ENCODE data around the gene FAM168B.
"Not testable (repeated sequence)": the region's sequence is repeated elsewhere in the genome, so short reads cannot be mapped to it uniquely, and the experiment has no call there.

The FAM168B gene

DNA sequence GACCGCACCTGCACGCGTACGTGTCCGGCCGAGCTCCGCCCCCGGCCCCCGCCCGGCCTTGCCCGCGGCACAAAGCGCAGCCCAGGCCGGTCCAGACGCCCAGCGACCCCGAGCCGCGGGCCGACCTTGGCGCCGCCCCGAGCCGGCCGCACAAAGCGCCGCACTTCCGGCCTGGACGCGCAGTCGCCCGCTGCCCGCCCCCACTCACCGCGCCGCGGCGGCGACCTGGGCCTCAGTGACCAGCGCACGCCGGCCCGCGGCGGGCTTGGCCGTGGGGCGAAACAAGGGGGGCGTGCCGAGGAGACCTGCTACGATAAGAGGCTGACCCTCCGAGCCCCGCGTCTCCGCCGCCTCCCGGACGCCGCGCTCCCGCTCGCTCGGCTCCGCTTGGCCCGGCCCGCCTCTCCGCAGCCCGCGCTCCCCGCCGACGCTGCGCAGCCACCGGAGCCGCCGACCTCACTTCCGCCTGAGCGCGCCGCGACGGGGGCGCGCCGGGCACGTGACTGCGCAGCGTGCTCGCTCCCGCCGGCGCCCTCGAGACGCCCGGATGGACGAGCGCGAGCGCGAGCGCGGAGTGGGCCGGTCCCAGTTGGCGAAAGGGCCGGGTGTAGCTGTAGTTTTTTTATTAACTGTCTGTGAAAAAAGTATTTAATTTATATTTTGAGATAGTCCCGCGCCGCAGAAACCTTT lies at the start of gene FAM168B:
FAM168B (minus strand) TSS at position 455 of the 690 bp plus-strand sequence. CDS start 10,814 bp downstream, outside the sequence.
- FAIRE-seq, result no peak
- peak; percentile 71 for DNase-seq (ENCODE audit: low spot score)

DNA sequence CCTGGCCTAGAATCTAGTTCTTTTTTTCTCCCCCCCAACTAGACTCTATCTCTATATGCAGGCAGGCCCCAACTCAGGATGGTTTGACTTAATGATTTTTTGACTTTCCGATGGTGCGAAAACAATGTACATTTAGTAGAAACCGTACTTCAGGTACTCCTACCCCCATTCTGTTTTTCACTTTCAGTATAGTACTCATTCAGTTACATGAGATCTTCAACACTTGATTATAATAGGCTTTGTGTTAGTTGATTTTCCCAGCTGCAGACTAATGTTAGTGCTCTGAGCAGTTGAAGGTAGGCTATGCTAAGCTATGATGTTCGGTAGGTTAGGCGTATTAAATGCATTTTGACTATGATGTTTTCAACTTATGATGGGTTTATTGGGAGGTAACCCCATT lies 49.6 kb upstream of the FAM168B start:
- no peak for FAIRE-seq
- DNase-seq (ENCODE audit: low spot score), result no peak

GRCh38 chr2:131140581-131140980 lies 47.3 kb upstream of the FAM168B start:
- DNase-seq (ENCODE audit: low spot score), result no peak
- no peak for FAIRE-seq

DNA sequence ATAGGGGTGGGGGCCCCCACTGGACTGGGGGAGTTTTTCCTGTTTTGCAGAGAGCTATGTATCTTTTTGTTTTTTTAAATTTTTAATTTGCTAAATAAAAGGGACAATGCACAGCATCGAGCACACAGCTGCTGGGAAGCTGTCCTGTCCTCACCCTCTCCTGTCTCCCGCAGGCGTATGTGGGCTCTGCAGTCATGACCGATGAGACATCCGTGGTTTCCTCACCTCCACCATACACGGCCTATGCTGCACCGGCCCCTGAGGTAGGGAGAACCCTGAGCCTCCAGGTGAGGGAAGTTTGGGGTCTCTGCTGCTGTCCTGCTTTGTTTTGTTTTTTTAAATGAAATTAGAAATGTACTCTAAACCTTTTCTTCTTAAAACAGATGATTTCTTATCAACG lies 39.5 kb upstream of the FAM168B start:
- FAIRE-seq, result no peak
- DNase-seq (ENCODE audit: low spot score), result no peak

DNA sequence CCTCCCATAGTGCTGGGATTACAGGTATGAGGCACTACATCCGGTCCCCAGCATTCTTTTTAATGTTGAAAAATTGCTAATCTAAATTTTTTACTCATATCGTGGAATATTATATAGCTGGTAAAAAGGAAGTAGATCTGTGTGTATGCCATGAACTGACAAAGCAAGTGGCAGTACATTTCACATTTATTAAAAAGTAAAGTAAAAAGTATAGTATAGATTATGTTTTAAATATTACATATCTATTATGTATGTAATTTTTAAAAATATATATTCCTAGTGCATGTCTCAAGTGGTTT lies 37.0 kb upstream of the FAM168B start:
- FAIRE-seq (no peak), DNase-seq (ENCODE audit: low spot score) (no peak)

GRCh38 chr2:131127981-131128380 lies 34.7 kb upstream of the FAM168B start:
- FAIRE-seq (no peak), DNase-seq (ENCODE audit: low spot score) (no peak)

GRCh38 chr2:131127076-131127475 lies 33.8 kb upstream of the FAM168B start:
- FAIRE-seq (no peak), DNase-seq (ENCODE audit: low spot score) (no peak)

GRCh38 chr2:131126436-131126835 lies 33.2 kb upstream of the FAM168B start:
- DNase-seq (ENCODE audit: low spot score) (no peak), FAIRE-seq (no peak)

DNA sequence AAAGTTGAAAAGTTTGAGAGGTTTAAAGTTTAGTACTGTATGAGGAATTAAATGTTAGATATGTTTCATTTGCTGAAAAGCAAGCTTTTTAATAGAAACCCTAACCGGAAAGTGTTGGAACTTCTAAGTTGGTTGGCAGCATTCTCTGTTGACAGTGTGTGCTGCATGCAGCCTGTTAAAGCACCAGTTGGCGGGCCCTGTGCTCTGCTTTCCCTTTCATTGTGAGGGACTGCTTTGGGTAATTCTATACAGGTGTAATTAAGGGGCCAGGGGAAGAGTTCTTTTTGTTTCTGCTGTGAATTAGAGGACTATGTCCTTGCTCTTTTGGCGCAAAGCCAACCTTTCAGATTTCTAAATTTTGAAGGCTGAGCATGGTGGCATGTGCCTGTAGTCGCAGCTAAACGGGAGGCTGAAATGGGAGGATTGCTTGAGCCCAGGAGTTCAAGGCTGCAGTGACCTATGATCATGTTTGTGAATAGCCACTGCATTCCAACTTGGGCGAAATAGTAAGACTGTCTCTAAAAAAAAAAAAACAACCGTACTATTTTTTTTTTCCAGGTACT lies 32.0 kb upstream of the FAM168B start:
- DNase-seq (ENCODE audit: low spot score) (no peak), FAIRE-seq (no peak)

GRCh38 chr2:131123192-131123591 lies 29.9 kb upstream of the FAM168B start:
- no peak for FAIRE-seq
- no peak for DNase-seq (ENCODE audit: low spot score)

DNA sequence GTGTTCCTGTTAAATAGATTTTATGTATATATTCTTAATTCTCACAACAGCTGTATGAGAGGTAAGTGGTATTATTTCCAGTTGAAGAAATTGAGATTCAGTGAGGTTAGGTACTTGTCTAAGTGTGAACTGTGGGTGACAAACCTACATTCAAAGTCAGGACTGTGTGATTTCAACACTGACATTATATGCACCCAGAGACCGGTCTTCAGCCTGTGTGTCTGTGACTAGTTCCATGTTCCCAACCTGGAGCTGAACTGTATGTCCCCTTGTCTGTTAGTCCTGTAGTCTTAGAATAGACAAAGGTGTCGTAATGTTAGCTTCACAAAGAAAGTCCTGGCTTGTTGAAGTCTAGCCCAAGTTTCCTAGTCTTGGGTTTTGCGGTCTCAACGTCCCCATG lies 29.2 kb upstream of the FAM168B start:
- DNase-seq (ENCODE audit: low spot score) (no peak), FAIRE-seq (no peak)

- DNase-seq (ENCODE audit: low spot score), result no peak
- no peak for FAIRE-seq
Measured at GRCh38 chr2:131121464-131121863, 28.2 kb upstream of the FAM168B start.

GRCh38 chr2:131120815-131121317 lies 27.6 kb upstream of the FAM168B start:
- FAIRE-seq, result no peak
- no peak for DNase-seq (ENCODE audit: low spot score)

DNA sequence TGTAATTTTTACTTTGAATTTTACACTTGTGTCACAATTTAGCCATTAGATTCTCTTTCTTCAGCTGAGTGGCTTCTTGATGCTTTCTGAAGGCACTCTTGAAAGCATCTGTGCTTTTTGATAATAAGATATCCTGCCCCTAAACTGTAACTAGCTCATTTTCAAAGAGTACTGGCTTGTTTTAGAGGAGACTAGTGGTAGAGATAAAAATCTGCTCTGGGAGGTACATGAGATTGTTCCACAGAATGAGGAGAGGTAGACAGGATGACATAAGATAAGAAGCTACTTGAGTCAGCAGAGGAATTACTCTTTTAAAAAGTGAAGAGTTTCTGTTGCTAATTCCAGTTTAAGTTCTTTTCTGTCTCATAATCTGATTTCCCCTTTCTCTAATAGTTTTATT lies 22.5 kb upstream of the FAM168B start:
- FAIRE-seq, result no peak
- DNase-seq (ENCODE audit: low spot score), result no peak

DNA sequence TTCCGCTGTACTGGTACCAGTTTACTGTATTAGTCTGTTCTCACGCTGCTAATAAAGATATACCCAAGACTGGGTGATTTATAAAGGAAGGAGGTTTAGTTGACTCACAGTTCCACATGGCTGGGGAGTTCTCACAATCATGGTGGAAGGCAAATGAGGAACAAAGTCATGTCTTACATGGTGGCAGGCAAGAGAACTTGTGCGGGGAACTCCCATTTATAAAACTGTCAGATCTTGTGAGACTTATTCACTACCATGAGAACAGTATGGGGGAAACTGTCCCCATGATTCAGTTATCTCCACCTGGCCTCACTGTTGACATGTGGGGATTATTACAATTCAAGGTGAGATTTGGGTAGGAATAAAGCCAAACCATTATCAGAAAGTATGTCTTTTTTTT lies 21.7 kb upstream of the FAM168B start:
- not testable (repeated sequence) for FAIRE-seq; DNase-seq (ENCODE audit: low spot score)

GRCh38 chr2:131113566-131114227 lies 20.4 kb upstream of the FAM168B start:
- FAIRE-seq (no peak), DNase-seq (ENCODE audit: low spot score) (no peak)

- no peak for DNase-seq (ENCODE audit: low spot score)
- FAIRE-seq, result no peak
Measured at GRCh38 chr2:131112529-131112928, 19.3 kb upstream of the FAM168B start.

- FAIRE-seq (no peak), DNase-seq (ENCODE audit: low spot score) (peak; percentile 38)
Measured at GRCh38 chr2:131105950-131106801, 12.9 kb upstream of the FAM168B start.

DNA sequence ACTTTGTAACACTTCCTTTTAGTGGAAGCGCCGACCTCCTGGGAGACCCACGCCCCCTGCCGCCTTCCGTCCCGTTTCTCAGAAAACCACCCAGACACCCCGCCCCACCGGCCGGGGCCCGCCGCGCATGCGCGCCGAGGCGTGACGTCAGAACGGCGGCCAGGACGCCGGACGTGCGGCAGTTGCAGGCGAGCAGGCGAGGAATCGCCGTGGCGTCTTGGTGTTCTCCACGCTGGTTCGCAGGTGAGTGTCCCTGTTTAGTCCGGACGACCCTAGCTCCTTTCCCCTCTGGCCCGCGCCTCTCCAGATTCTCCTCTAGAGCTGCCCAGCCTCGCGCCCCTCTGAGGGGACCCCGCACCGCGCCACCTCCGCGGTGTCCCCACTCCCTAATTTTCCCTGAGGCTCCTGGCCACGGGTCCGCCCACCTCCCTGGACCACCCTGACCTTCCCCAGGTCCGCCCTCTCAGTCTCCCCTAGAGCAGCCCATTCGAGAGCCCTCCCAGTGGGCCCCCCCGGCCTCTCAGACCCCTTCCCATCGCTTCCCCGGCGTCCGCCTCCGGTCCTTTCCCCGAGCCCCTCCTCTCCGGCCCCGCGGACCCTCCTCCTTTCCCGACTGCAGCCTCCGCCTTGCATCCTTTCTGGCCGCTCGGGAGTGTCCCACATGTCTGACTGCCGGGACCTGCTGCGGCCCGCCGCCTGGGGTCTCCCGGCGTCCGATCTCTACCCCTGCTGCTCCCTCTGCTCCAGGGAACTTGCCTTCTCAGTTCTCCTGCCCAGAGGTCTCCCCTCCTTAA lies 12.1 kb upstream of the FAM168B start, which contains the start of gene PLEKHB2:
PLEKHB2 (plus strand) TSS at position 181 of the 794 bp plus-strand sequence. CDS start 15,606 bp downstream, outside the sequence.
- FAIRE-seq (no peak), DNase-seq (ENCODE audit: low spot score) (peak; percentile 75)

DNA sequence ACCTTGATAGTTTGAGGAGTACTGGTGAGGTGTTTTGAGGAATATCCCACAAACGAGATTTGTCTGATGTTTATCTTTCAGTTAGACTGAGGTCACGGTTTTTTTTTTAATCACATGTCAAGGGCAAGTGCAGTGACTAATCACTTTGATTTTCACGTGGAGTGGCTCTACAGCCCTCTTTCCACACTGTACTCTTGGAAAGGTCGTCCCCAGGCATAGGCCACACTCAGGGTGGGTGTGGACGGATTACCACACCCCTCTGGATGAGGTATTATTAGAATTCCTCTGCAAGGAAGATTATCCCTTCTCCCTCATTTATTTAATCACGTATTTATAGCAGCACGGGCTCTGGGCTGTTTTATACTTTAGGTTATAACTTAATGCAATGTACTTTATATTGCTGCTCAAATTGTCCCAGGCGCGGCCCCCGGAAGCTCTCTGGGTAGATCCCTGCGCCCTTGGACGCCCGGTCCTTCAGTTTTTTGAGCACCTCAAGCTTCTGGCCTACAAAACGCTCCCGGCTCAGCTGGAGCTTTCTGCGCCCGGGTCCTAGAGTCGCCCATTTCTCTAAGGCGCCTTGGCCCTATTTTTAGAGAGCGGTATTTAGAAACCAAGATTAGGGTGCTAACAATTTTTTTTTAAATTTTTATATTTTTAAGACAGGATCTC lies 11.4 kb upstream of the FAM168B start:
- FAIRE-seq (peak; percentile 71), DNase-seq (ENCODE audit: low spot score) (peak; percentile 67)

Measured in RCC 7860 (cell line).